Spleen (tissue), 11 donors: ENCODE measurements around the gene SLC12A5. TPM values are rescaled to one million over a fixed set of nuclear protein-coding genes. Genes with fewer than 3 reads are reported as not detected.
A peak's percentile ranks its signal among the peaks of the same experiment; 100 is the strongest.

ENCODE experiments used
- DNase-seq: peaks from one replicate; pipeline ENCODE4 v3.0.0-alpha.2; 2020
- H3K27ac ChIP-seq, 8 donors: fragments of 200-600 bp; sonication (generic) in 7 of 8; 1 replicate in 4 of 8; 2 replicates in 4 of 8; pipeline versions ENCODE4 v1.5.0 to v1.8.0; 2016 to 2021; ENCODE audit warnings: inconsistent platforms in 4 of 8, mild to moderate bottlenecking in 4 of 8, moderate library complexity in 1 of 8
- H3K27me3 ChIP-seq, 7 donors: fragments of 200-600 bp; sonication (generic) in 6 of 7; replicated peaks in 1 of 7; 1 replicate in 4 of 7; 2 replicates in 3 of 7; pipeline versions ENCODE4 v1.5.0 to v1.8.0; 2016 to 2021; ENCODE audit warnings: inconsistent platforms in 3 of 7, mild to moderate bottlenecking in 1 of 7
- H3K36me3 ChIP-seq, 6 donors: fragments of 200-600 bp; sonication (generic) in 5 of 6; 1 replicate in 4 of 6; 2 replicates in 2 of 6; pipeline versions ENCODE4 v1.5.0 to v1.8.0; 2016 to 2021; ENCODE audit warnings: inconsistent platforms in 2 of 6
- H3K4me1 ChIP-seq, 6 donors: fragments of 200-600 bp; sonication (generic) in 5 of 6; 1 replicate in 3 of 6; 2 replicates in 3 of 6; pipeline versions ENCODE4 v1.5.0 to v1.8.0; 2016 to 2021; ENCODE audit warnings: inconsistent platforms in 3 of 6
- H3K4me3 ChIP-seq, 8 donors: fragments of 200-600 bp; sonication (generic) in 7 of 8; 1 replicate in 4 of 8; 2 replicates in 4 of 8; pipeline versions ENCODE4 v1.5.0 to v1.8.0; 2016 to 2021; ENCODE audit warnings: inconsistent platforms in 4 of 8, mild to moderate bottlenecking in 4 of 8, moderate library complexity in 2 of 8
- H3K9me3 ChIP-seq, 8 donors: fragments of 200-600 bp; sonication (generic) in 7 of 8; 1 replicate in 4 of 8; 2 replicates in 4 of 8; pipeline versions ENCODE4 v1.5.0 to v1.8.0; 2016 to 2021; ENCODE audit warnings: inconsistent platforms in 4 of 8
- POLR2A ChIP-seq, 3 donors: fragments of 450-650 bp; IDR thresholded peaks; one replicate each; pipeline ENCODE4 v1.5.1; 2017; ENCODE audit warnings: antibody characterized with exemption in 3 of 3, mild to moderate bottlenecking in 1 of 3
- POLR2AphosphoS5 ChIP-seq, 3 donors: sonication (generic); formaldehyde crosslinking; IDR thresholded peaks; one replicate each; pipeline ENCODE4 v1.5.1; 2017; ENCODE audit warnings: antibody characterized with exemption in 3 of 3
- WGBS, 5 donors: extraction: QIAGEN DNeasy Blood & Tissue Kit in 3 of 5; methylation state at CpG; one replicate each; pipeline versions ENCODE4 v1.1.5 to v1.1.7; 2013 to 2018; 5-methylcytosine and 5-hydroxymethylcytosine counted together
- intact Hi-C: fragments of 100-400 bp; cut with DNase I; formaldehyde crosslinking; loops from one replicate; pipeline ENCODE4 v1.15.0; 2023; ENCODE audit warnings: low total_unique reads
- polyA plus RNA-seq, 3 donors: library from polyadenylated mRNA; stranded (reverse); fragments of 200-250 nt; gene quantifications; one replicate each; pipeline ENCODE4 v1.2.1, GENCODE V29; 2013
- total RNA-seq, 7 donors: library from RNA; depleted of rRNA in 3 of 7; stranded (reverse); fragments of >200 nt in 3 of 7; fragmentation: NEBNext Ultra II Directional in 4 of 7; extraction: Animal tissue kit (Norgen Biotek cat#: 25700) in 4 of 7; gene quantifications; one replicate each; pipeline versions ENCODE4 v1.1.0 to v1.2.1, GENCODE V29; 2016 to 2021
- TF ChIP-seq, protein P1 (sequence below), 11 experiments: fragments of 200-600 bp in 7 of 11; fragments of 450-650 bp in 4 of 11; sonication (generic) in 4 of 11; IDR thresholded peaks in 8 of 11; conservative IDR thresholded peaks in 3 of 11; 1 replicate in 7 of 11; 2 replicates in 4 of 11; pipeline versions ENCODE4 v1.4.0 to v1.8.0; 2016 to 2021; ENCODE audit warnings: antibody characterized with exemption in 11 of 11, inconsistent platforms in 4 of 11, mild to moderate bottlenecking in 1 of 11
- donor health status: healthy with polysubstance abuse.
- donor health status: DM: no; HTN: no; CAD: no; lungs with moderate emphysema.
- donor health status: DM: no; HTN: no; CAD: no.
- donor health status: Bipolar disorder and iron deficiency.
- donor health status: healthy.
- donor health status: DM: no; HTN: no; CAD: no.
- donor health status: DM: yes; HTN: yes; CAD: no.

Gene SLC12A5
- total and polyA plus RNA-seq, 10 donors = 0.20 to 8.7 (median 2.7) TPM

DNA sequence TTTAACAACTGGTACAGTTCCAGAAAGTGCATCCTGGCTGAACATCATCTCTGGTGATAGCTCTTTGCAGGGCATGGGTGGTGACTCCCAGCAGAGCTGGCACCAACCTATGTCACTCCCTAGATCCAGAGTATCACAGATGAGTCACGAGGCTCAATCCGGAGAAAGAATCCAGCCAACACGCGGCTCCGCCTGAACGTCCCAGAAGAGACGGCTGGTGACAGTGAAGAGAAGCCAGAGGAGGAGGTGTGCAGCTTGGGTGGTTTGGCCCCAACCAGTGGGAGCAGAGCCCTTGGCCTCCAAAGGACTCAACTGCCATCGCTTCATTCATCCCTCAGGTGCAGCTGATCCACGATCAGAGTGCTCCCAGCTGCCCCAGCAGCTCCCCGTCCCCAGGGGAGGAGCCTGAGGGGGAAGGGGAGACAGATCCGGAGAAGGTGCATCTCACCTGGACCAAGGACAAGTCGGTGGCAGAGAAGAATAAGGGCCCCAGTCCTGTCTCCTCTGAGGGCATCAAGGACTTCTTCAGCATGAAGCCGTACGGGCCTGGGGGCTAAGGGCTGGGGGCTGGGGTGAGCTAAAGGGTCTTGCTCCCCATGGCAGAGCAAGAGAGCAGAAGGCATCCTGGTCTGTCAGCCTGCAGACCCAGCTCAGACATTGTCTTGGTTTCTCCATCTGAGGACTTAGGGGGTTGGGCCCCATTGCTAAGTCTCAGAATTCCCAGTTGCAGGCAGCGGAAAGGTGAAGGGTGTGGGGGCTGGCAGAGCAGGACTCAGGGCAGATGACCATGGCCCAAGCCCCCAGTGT lies 27.2 kb downstream of the SLC12A5 start:
- Histone ChIP-seq H3K9me3 (no peaks in the 10 kb centered on the region), H3K36me3 (peaks cover 0 to 22% (median 2%) of the 10 kb centered on the region in 6 donors), H3K4me1 (peaks cover 32 to 45% (median 41%) of the 10 kb centered on the region in 6 donors), H3K27ac (no peak overlapping the region), H3K27me3 (peaks cover 3 to 53% (median 20%) of the 10 kb centered on the region in 7 donors), H3K4me3 (no peak overlapping the region)
- DNase-seq = no peak
- 81 to 85% (median 82%) methylated on average over 11 to 15 of the region's 15 CpGs for WGBS, 5 donors
- intact Hi-C loops = no loop called here
- TF ChIP-seq POLR2AphosphoS5 (IDR thresholded peaks at IDR 0.05) (no peak), POLR2A (IDR thresholded peaks at IDR 0.05) (no peak)
- TF ChIP-seq, protein P1, sequence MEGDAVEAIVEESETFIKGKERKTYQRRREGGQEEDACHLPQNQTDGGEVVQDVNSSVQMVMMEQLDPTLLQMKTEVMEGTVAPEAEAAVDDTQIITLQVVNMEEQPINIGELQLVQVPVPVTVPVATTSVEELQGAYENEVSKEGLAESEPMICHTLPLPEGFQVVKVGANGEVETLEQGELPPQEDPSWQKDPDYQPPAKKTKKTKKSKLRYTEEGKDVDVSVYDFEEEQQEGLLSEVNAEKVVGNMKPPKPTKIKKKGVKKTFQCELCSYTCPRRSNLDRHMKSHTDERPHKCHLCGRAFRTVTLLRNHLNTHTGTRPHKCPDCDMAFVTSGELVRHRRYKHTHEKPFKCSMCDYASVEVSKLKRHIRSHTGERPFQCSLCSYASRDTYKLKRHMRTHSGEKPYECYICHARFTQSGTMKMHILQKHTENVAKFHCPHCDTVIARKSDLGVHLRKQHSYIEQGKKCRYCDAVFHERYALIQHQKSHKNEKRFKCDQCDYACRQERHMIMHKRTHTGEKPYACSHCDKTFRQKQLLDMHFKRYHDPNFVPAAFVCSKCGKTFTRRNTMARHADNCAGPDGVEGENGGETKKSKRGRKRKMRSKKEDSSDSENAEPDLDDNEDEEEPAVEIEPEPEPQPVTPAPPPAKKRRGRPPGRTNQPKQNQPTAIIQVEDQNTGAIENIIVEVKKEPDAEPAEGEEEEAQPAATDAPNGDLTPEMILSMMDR (IDR thresholded peaks at IDR 0.05 in 8 of 11, conservative IDR thresholded peaks at IDR 0.05 in 3 of 11) = no peak

DNA sequence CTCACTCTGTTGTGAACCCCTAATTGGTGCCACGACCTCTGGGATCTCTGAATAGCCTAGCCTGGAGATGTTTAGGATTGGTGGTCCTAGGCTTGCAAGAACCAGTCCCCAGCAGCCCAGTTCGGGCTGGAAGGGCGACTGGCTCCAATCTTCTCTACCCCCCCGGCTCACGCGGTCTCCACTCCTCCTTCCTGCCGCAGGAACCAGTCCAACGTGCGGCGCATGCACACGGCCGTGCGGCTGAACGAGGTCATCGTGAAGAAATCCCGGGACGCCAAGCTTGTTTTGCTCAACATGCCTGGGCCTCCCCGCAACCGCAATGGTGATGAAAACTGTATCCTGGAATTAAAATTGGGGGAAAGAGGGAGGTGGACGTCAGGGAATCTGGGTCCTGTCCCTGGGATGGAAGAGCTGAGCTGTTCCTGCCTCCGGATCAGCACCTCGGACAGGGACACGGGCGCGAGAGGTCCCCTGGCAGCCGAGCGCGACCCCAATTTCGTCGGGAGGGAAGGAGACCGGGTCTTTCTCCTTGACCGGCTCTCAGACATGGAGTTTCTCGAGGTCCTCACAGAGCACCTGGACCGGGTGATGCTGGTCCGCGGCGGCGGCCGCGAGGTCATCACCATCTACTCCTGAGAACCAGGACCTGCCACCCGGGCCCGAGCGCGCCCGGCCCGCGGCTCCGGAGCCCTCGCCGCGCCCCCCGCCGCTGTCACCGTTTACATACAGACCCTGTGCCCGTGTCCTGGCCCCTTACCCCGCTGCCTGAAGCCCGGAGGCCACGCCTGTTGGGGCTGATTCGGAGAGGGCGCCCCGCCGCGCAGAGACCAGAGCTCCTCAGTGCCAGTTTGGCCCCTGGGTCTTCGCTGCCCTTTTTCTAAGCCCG lies 28.2 kb downstream of the SLC12A5 start:
- intact Hi-C loops = no loop called here
- H3K9me3 ChIP-seq = no peaks in the 10 kb centered on the region
- H3K4me3 ChIP-seq = peak overlapping the region in 6 of 8 donors; percentile 14 to 58 (median 26)
- no peak overlapping the region for H3K27ac ChIP-seq
- 14 to 27% (median 21%) methylated on average over 28 to 65 of the region's 65 CpGs for WGBS, 5 donors
- peaks cover 37 to 55% (median 50%) of the 10 kb centered on the region in 6 donors for H3K4me1 ChIP-seq
- peaks cover 2 to 31% (median 12%) of the 10 kb centered on the region in 6 donors for H3K36me3 ChIP-seq
- H3K27me3 ChIP-seq = peaks cover 3 to 53% (median 20%) of the 10 kb centered on the region in 7 donors
- TF ChIP-seq, protein P1 (IDR thresholded peaks at IDR 0.05 in 8 of 11, conservative IDR thresholded peaks at IDR 0.05 in 3 of 11) = no peak
- TF ChIP-seq POLR2AphosphoS5 (IDR thresholded peaks at IDR 0.05) (no peak), POLR2A (IDR thresholded peaks at IDR 0.05) (no peak)
- DNase-seq = no peak

DNA sequence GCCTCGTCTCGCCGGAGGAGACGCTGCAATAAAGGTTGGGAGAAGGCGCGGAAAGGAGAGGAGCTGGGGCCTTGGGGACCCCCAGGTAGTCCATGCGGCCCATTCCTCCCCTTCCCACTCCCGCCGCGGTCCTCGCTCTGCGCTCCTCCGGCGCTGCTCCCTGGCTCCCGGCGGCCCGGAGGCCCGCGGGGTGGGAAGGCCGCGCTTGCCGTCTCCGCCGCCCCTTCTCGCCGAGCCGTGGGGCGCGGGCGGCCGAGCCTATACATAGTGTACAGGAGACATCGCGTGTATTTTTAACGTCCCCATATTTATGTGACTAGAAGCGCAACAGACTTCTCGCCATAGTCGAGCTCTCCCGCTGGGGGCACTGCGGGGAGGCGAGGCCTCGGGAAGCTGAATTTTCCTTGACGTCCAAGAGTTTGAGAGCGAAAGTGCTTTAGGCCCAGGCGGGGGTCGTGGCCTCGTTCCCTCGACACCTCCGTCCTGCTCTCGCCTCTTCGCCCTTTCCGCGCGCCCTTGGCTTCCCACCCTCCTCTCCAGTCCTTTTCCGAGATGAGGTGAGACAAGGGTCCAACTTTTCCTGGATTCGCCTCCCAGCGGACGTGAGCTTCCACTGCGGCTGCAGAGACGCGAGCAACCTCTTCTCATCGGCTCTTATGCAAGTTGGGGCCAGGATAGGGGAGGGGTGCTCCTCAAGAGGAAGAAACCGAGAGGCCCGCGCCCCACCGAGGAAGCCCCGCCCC lies 29.0 kb downstream of the SLC12A5 start:
- Histone ChIP-seq H3K9me3 (no peaks in the 10 kb centered on the region), H3K27me3 (peaks cover 3 to 53% (median 20%) of the 10 kb centered on the region in 7 donors), H3K4me1 (peaks cover 37 to 63% (median 52%) of the 10 kb centered on the region in 6 donors), H3K27ac (no peak overlapping the region), H3K36me3 (peaks cover 9 to 40% (median 20%) of the 10 kb centered on the region in 6 donors), H3K4me3 (peak overlapping the region in 7 of 8 donors; percentile 13 to 58 (median 26))
- WGBS, 5 donors = 7 to 22% (median 11%) methylated on average over 44 to 66 of the region's 66 CpGs
- TF ChIP-seq, protein P1 (IDR thresholded peaks at IDR 0.05 in 8 of 11, conservative IDR thresholded peaks at IDR 0.05 in 3 of 11) = peak in 2 of 11 experiments; percentile 19 to 27
- TF ChIP-seq POLR2A (IDR thresholded peaks at IDR 0.05) (no peak), POLR2AphosphoS5 (IDR thresholded peaks at IDR 0.05) (no peak)
- DNase-seq = peak; percentile 88
- intact Hi-C loops = no loop called here
